WTC11 (cell line): ENCODE measurements around the gene ALLC. TPM values are rescaled to one million over a fixed set of nuclear protein-coding genes. Genes with fewer than 3 reads are reported as not detected.

ENCODE experiments used
- ATAC-seq: fragments of 200-7000 bp; cut with Tn5 transposase; 2 replicates; pipeline ENCODE4 v1.10.0; 2021; ENCODE audit warnings: mild to moderate bottlenecking, moderate library complexity
- CTCF ChIA-PET: fragments of 300-600 bp; sonication (Branson Sonifier 250); formaldehyde crosslinking; loops from one replicate; lab custom pipeline; 2021; ENCODE audit warnings: antibody characterized with exemption; lab: Charles Lee
- POLR2A ChIA-PET: fragments of 350-600 bp; sonication (Branson Sonifier 250); formaldehyde crosslinking; loops from one replicate; lab custom pipeline; 2021; ENCODE audit warnings: antibody characterized with exemption; lab: Charles Lee
- DNase-seq: peaks from one replicate; pipeline ENCODE4 v3.0.0; 2021; ENCODE audit warnings: low spot score
- H3K27ac Mint-ChIP-seq: 2 replicates; pipeline ENCODE4 v1.8.0; 2021; ENCODE audit warnings: mixed read lengths
- H3K27me3 Mint-ChIP-seq: 2 replicates; pipeline ENCODE4 v1.8.0; 2021; ENCODE audit warnings: low read depth, mild to moderate bottlenecking, moderate library complexity, mixed read lengths
- H3K36me3 Mint-ChIP-seq: 2 replicates; pipeline ENCODE4 v1.8.0; 2021; ENCODE audit warnings: mixed read lengths
- H3K4me1 Mint-ChIP-seq: 2 replicates; pipeline ENCODE4 v1.8.0; 2022; ENCODE audit warnings: mixed read lengths
- H3K4me3 Mint-ChIP-seq: 2 replicates; pipeline ENCODE4 v1.8.0; 2021; ENCODE audit warnings: mild to moderate bottlenecking, moderate library complexity, mixed read lengths
- H3K9me3 Mint-ChIP-seq: 2 replicates; pipeline ENCODE4 v1.8.0; 2021; ENCODE audit warnings: mixed read lengths
- ATF1 ChIP-seq: sonication (generic); formaldehyde crosslinking; IDR thresholded peaks from 2 replicates; pipeline ENCODE4 v1.8.1; 2023; ENCODE audit warnings: mild to moderate bottlenecking, moderate library complexity, missing genetic modification reagents
- CBFB ChIP-seq: sonication (generic); formaldehyde crosslinking; IDR thresholded peaks from 2 replicates; pipeline ENCODE4 v1.8.1; 2022; ENCODE audit warnings: mild to moderate bottlenecking, low read depth, missing genetic modification reagents
- ELF4 ChIP-seq: sonication (generic); formaldehyde crosslinking; IDR thresholded peaks from 2 replicates; pipeline ENCODE4 v1.8.1; 2022; ENCODE audit warnings: low read depth, mild to moderate bottlenecking, moderate library complexity, missing genetic modification reagents
- EMX1 ChIP-seq: fragments of 250-450 bp; sonication (Bioruptor Pico); IDR thresholded peaks from 2 replicates; pipeline ENCODE4 v1.8.0; 2021; ENCODE audit warnings: mild to moderate bottlenecking
- HMGXB4 ChIP-seq: sonication (generic); formaldehyde crosslinking; IDR thresholded peaks from 2 replicates; pipeline ENCODE4 v1.8.1; 2023; ENCODE audit warnings: mild to moderate bottlenecking, moderate library complexity, missing genetic modification reagents
- MAX ChIP-seq: sonication (generic); formaldehyde crosslinking; IDR thresholded peaks from 2 replicates; pipeline ENCODE4 v1.8.0; 2022; ENCODE audit warnings: mild to moderate bottlenecking, missing genetic modification reagents
- MXD4 ChIP-seq: fragments of 250-450 bp; sonication (Bioruptor Pico); IDR thresholded peaks from 2 replicates; pipeline ENCODE4 v1.8.0; 2021; ENCODE audit warnings: mild to moderate bottlenecking, moderate library complexity, borderline replicate concordance
- NFATC4 ChIP-seq: fragments of 250-450 bp; sonication (Bioruptor Pico); IDR thresholded peaks from 2 replicates; pipeline ENCODE4 v1.9.0; 2021; ENCODE audit warnings: mild to moderate bottlenecking
- NFE2L1 ChIP-seq: sonication (generic); formaldehyde crosslinking; IDR thresholded peaks from 2 replicates; pipeline ENCODE4 v1.8.1; 2023; ENCODE audit warnings: missing genetic modification reagents
- NR2C2 ChIP-seq: sonication (generic); formaldehyde crosslinking; IDR thresholded peaks from 2 replicates; pipeline ENCODE4 v1.8.0; 2022; ENCODE audit warnings: mild to moderate bottlenecking, missing genetic modification reagents
- NR3C1 ChIP-seq: sonication (generic); formaldehyde crosslinking; conservative IDR thresholded peaks from 2 replicates; pipeline ENCODE4 v1.8.1; 2023; ENCODE audit warnings: low read depth, mild to moderate bottlenecking, missing genetic modification reagents
- PRDM15 ChIP-seq: sonication (generic); formaldehyde crosslinking; IDR thresholded peaks from 2 replicates; pipeline ENCODE4 v1.8.0; 2022; ENCODE audit warnings: missing genetic modification reagents
- RELA ChIP-seq: sonication (generic); formaldehyde crosslinking; IDR thresholded peaks from 2 replicates; pipeline ENCODE4 v1.8.1; 2022; ENCODE audit warnings: missing genetic modification reagents, mild to moderate bottlenecking, borderline replicate concordance
- RORB ChIP-seq: fragments of 250-450 bp; sonication (Bioruptor Pico); IDR thresholded peaks from 2 replicates; pipeline ENCODE4 v1.9.0; 2021; ENCODE audit warnings: mild to moderate bottlenecking
- TCF7 ChIP-seq: sonication (generic); formaldehyde crosslinking; IDR thresholded peaks from 2 replicates; pipeline ENCODE4 v1.8.0; 2022; ENCODE audit warnings: mild to moderate bottlenecking, low read depth, missing genetic modification reagents, moderate library complexity
- ZMAT4 ChIP-seq: fragments of 250-450 bp; sonication (Bioruptor Pico); IDR thresholded peaks from 2 replicates; pipeline ENCODE4 v1.9.0; 2021; ENCODE audit warnings: mild to moderate bottlenecking
- ZNF138 ChIP-seq: sonication (generic); formaldehyde crosslinking; conservative IDR thresholded peaks from 2 replicates; pipeline ENCODE4 v1.8.1; 2022; ENCODE audit warnings: mild to moderate bottlenecking, moderate library complexity, missing genetic modification reagents
- ZNF263 ChIP-seq: sonication (generic); formaldehyde crosslinking; IDR thresholded peaks from 2 replicates; pipeline ENCODE4 v1.8.1; 2022; ENCODE audit warnings: low read depth, mild to moderate bottlenecking, moderate library complexity, missing genetic modification reagents
- total RNA-seq: library from RNA; stranded (reverse); gene quantifications from 3 replicates; pipeline ENCODE4 v1.2.3, GENCODE V29; 2021
- TF ChIP-seq, protein P1 (sequence below): sonication (generic); formaldehyde crosslinking; IDR thresholded peaks from 2 replicates; pipeline ENCODE4 v1.8.0; 2022; ENCODE audit warnings: mild to moderate bottlenecking, missing genetic modification reagents
- TF ChIP-seq, protein P2 (sequence below): sonication (generic); formaldehyde crosslinking; IDR thresholded peaks from 2 replicates; pipeline ENCODE4 v1.8.1; 2023; ENCODE audit warnings: mild to moderate bottlenecking, missing genetic modification reagents, moderate library complexity

Gene ALLC
- total RNA-seq, 1 experiment from 2014 or later = not detected

GRCh38 chr2:3647831-3648651, 10.0 kb upstream of the ALLC start:
- peaks cover 12% of the 10 kb centered on the region for H3K4me1 Mint-ChIP-seq
- CTCF ChIA-PET = no interaction called here
- DNase-seq (no peak), ATAC-seq (no peak)
- no peaks in the 10 kb centered on the region for H3K36me3 Mint-ChIP-seq
- POLR2A ChIA-PET = interaction anchor here (0.8 kb wide), 1 partner anchor 90 kb away, joined by 3 read pairs; the partner anchor contains the start of gene RNASEH1
- H3K9me3 Mint-ChIP-seq = no peaks in the 10 kb centered on the region
- H3K4me3 Mint-ChIP-seq = no peak overlapping the region
- TF ChIP-seq TCF7 (CRISPR knock-in tag) (no peak), PRDM15 (CRISPR knock-in tag) (no peak), NFE2L1 (CRISPR knock-in tag) (no peak), MAX (CRISPR knock-in tag) (no peak), CBFB (CRISPR knock-in tag) (no peak), RELA (CRISPR knock-in tag) (no peak), ATF1 (no peak), EMX1 (CRISPR knock-in tag) (no peak), NR2C2 (no peak), ELF4 (no peak), ZMAT4 (CRISPR knock-in tag) (no peak), MXD4 (CRISPR knock-in tag) (no peak), HMGXB4 (no peak), ZNF263 (CRISPR knock-in tag) (no peak)
- TF ChIP-seq, protein P1, sequence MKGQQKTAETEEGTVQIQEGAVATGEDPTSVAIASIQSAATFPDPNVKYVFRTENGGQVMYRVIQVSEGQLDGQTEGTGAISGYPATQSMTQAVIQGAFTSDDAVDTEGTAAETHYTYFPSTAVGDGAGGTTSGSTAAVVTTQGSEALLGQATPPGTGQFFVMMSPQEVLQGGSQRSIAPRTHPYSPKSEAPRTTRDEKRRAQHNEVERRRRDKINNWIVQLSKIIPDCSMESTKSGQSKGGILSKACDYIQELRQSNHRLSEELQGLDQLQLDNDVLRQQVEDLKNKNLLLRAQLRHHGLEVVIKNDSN (CRISPR knock-in tag) = no peak
- TF ChIP-seq, protein P2, sequence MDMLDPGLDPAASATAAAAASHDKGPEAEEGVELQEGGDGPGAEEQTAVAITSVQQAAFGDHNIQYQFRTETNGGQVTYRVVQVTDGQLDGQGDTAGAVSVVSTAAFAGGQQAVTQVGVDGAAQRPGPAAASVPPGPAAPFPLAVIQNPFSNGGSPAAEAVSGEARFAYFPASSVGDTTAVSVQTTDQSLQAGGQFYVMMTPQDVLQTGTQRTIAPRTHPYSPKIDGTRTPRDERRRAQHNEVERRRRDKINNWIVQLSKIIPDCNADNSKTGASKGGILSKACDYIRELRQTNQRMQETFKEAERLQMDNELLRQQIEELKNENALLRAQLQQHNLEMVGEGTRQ (CRISPR knock-in tag) = no peak
- no peak overlapping the region for H3K27ac Mint-ChIP-seq
- H3K27me3 Mint-ChIP-seq = peaks cover 10% of the 10 kb centered on the region

- ChIA-PET POLR2A (interaction anchor here (0.8 kb wide), 1 partner anchor 90 kb away, joined by 3 read pairs; the partner anchor contains the start of gene RNASEH1), CTCF (no interaction called here)
- no peak overlapping the region for H3K27ac Mint-ChIP-seq
- H3K36me3 Mint-ChIP-seq = no peaks in the 10 kb centered on the region
- peaks cover under 1% of the 10 kb centered on the region; the same call in 1 of the 2 replicates for H3K9me3 Mint-ChIP-seq
- DNase-seq = no peak
- no peak for ATAC-seq
- no peak overlapping the region for H3K4me3 Mint-ChIP-seq
- peaks cover 11% of the 10 kb centered on the region for H3K27me3 Mint-ChIP-seq
- H3K4me1 Mint-ChIP-seq = peaks cover 12% of the 10 kb centered on the region
- TF ChIP-seq NFATC4 (no peak), MAX (CRISPR knock-in tag) (no peak), RORB (CRISPR knock-in tag) (no peak), NR3C1 (no peak), HMGXB4 (no peak), ZNF138 (CRISPR knock-in tag) (no peak)
Measured at GRCh38 chr2:3648652-3649177, 9.3 kb upstream of the ALLC start.
